A549 (cell line): ENCODE data around the gene CDK16. TPM values are rescaled to one million over a fixed set of nuclear protein-coding genes. Genes with fewer than 3 reads are reported as not detected.

Source experiments
- ATAC-seq, 2 experiments: fragments of 200-7000 bp in 1 of 2; fragments of >200 bp in 1 of 2; cut with Nextera tagmentation in 1 of 2; cut with Tn5 transposase in 1 of 2; 3 replicates each; pipeline versions ENCODE4 v1.8.0 to v1.9.1; 2018 to 2020; ENCODE audit warnings: mild to moderate bottlenecking in 1 of 2, moderate library complexity in 1 of 2
- CTCF ChIA-PET: fragments of 300-600 bp; sonication (Branson Sonifier 250); formaldehyde crosslinking; extraction: SDS; loops from one replicate; lab custom pipeline; 2021; ENCODE audit warnings: antibody characterized with exemption, inconsistent platforms; lab: Yijun Ruan, JAX
- POLR2A ChIA-PET: fragments of 350-600 bp; formaldehyde crosslinking; extraction: SDS; loops from one replicate; lab custom pipeline; 2021; ENCODE audit warnings: antibody characterized with exemption, inconsistent platforms; lab: Yijun Ruan, JAX
- DNase-seq, 2 experiments: peaks; one replicate each; pipeline versions ENCODE4 v3.0.0 to v3.0.0-alpha.2; 2011 to 2016; ENCODE audit warnings: low read depth in 1 of 2, low spot score in 1 of 2
- FAIRE-seq: peaks from 2 replicates; lab custom pipeline; 2011; peaks lifted over from hg19 to GRCh38; lab: Jason Lieb, UNC
- H3K27ac ChIP-seq, 2 experiments: fragments of >200 bp; sonication (Bioruptor Twin); formaldehyde crosslinking; 3 replicates each; pipeline ENCODE4 v1.5.1; 2016 to 2017
- H3K4me1 ChIP-seq: fragments of >200 bp; sonication (Bioruptor Twin); formaldehyde crosslinking; 3 replicates; pipeline ENCODE4 v1.6.1; 2016
- H3K4me2 ChIP-seq: fragments of >200 bp; sonication (Bioruptor Twin); formaldehyde crosslinking; 3 replicates; pipeline ENCODE4 v1.6.1; 2016
- H3K4me3 ChIP-seq: fragments of >200 bp; sonication (Bioruptor Twin); formaldehyde crosslinking; 3 replicates; pipeline ENCODE4 v1.5.1; 2016
- H3K9me3 ChIP-seq: fragments of >200 bp; sonication (Bioruptor Twin); formaldehyde crosslinking; 3 replicates; pipeline ENCODE4 v1.6.1; 2016
- BCL3 ChIP-seq: fragments of >200 bp; sonication (Bioruptor Twin); formaldehyde crosslinking; IDR thresholded peaks from 3 replicates; pipeline ENCODE4 v1.6.1; 2016
- CBX8 ChIP-seq: fragments of 200-600 bp; sonication (generic); IDR thresholded peaks from 2 replicates; pipeline ENCODE4 v1.6.1; 2016
- CHD2 ChIP-seq: fragments of 150-350 bp; IDR thresholded peaks from 2 replicates; pipeline ENCODE4 v1.6.1; 2014; ENCODE audit warnings: low read length; ENCODE audit not compliant: partially characterized antibody
- CTCF ChIP-seq: fragments of >200 bp; sonication (Bioruptor Twin); formaldehyde crosslinking; IDR thresholded peaks from 3 replicates; pipeline ENCODE4 v1.5.1; 2016
- EHF ChIP-seq: fragments of 250-450 bp; sonication (Bioruptor Pico); IDR thresholded peaks from 2 replicates; pipeline ENCODE4 v1.5.0; 2020; ENCODE audit warnings: mild to moderate bottlenecking
- EHMT2 ChIP-seq: fragments of 200-600 bp; sonication (generic); IDR thresholded peaks from 2 replicates; pipeline ENCODE4 v1.6.1; 2016; ENCODE audit warnings: antibody characterized with exemption, low read depth, mild to moderate bottlenecking, moderate library complexity
- FOSB ChIP-seq: fragments of 250-450 bp; sonication (Bioruptor Pico); IDR thresholded peaks from 2 replicates; pipeline ENCODE4 v1.5.0; 2020; ENCODE audit warnings: mild to moderate bottlenecking, moderate library complexity
- FOXS1 ChIP-seq: fragments of 250-450 bp; sonication (Bioruptor Pico); IDR thresholded peaks from 2 replicates; pipeline ENCODE4 v1.5.0; 2020; ENCODE audit warnings: mild to moderate bottlenecking, moderate library complexity
- GATA3 ChIP-seq: IDR thresholded peaks from 2 replicates; pipeline ENCODE4 v1.6.1; 2012; ENCODE audit warnings: borderline replicate concordance
- HDAC2 ChIP-seq: fragments of 200-600 bp; sonication (generic); IDR thresholded peaks from 2 replicates; pipeline ENCODE4 v1.6.1; 2016
- HES2 ChIP-seq: fragments of >200 bp; sonication (Bioruptor Twin); formaldehyde crosslinking; IDR thresholded peaks from 2 replicates; pipeline ENCODE4 v1.6.1; 2016
- HEYL ChIP-seq: fragments of 250-450 bp; sonication (Bioruptor Pico); IDR thresholded peaks from 2 replicates; pipeline ENCODE4 v1.8.0; 2021; ENCODE audit warnings: mild to moderate bottlenecking, moderate library complexity
- HMGXB4 ChIP-seq: fragments of 250-450 bp; sonication (Bioruptor Pico); IDR thresholded peaks from 2 replicates; pipeline ENCODE4 v1.5.0; 2021; ENCODE audit warnings: mild to moderate bottlenecking, moderate library complexity, borderline replicate concordance
- JUN ChIP-seq, 2 experiments: fragments of >200 bp; sonication (Bioruptor Twin); formaldehyde crosslinking; IDR thresholded peaks; 2 replicates in 1 of 2; 3 replicates in 1 of 2; pipeline ENCODE4 v1.6.1; 2016 to 2017
- MAZ ChIP-seq: fragments of 150-350 bp; IDR thresholded peaks from 2 replicates; pipeline ENCODE4 v1.6.1; 2014; ENCODE audit warnings: antibody characterized with exemption, low read depth, low read length, borderline replicate concordance
- PHF8 ChIP-seq: fragments of 200-600 bp; sonication (generic); IDR thresholded peaks from 2 replicates; pipeline ENCODE4 v1.6.1; 2016; ENCODE audit warnings: low read depth, mild to moderate bottlenecking, antibody characterized with exemption, moderate library complexity, borderline replicate concordance
- POLR2A ChIP-seq: IDR thresholded peaks from 2 replicates; pipeline ENCODE4 v1.6.1; 2012; ENCODE audit warnings: mild to moderate bottlenecking, low read length
- RARB ChIP-seq: fragments of 250-450 bp; sonication (Bioruptor Pico); IDR thresholded peaks from 2 replicates; pipeline ENCODE4 v1.8.0; 2021; ENCODE audit warnings: mild to moderate bottlenecking, moderate library complexity
- RFX5 ChIP-seq: fragments of 450-650 bp; IDR thresholded peaks from 2 replicates; pipeline ENCODE4 v1.7.1; 2014; ENCODE audit warnings: antibody characterized with exemption, mild to moderate bottlenecking, moderate library complexity
- RNF2 ChIP-seq: fragments of 200-600 bp; sonication (generic); IDR thresholded peaks from 2 replicates; pipeline ENCODE4 v1.6.1; 2016; ENCODE audit warnings: low read depth, mild to moderate bottlenecking, antibody characterized with exemption, moderate library complexity, borderline replicate concordance
- SMC3 ChIP-seq: fragments of >200 bp; sonication (Bioruptor Twin); formaldehyde crosslinking; IDR thresholded peaks from 3 replicates; pipeline ENCODE4 v1.6.1; 2018; ENCODE audit warnings: inconsistent platforms
- SREBF2 ChIP-seq: fragments of 450-650 bp; IDR thresholded peaks from 2 replicates; pipeline ENCODE4 v1.6.1; 2014; ENCODE audit warnings: mild to moderate bottlenecking, moderate library complexity
- TP53 ChIP-seq: fragments of 250-450 bp; sonication (Bioruptor Pico); IDR thresholded peaks from 2 replicates; pipeline ENCODE4 v1.5.0; 2021; ENCODE audit warnings: mild to moderate bottlenecking, moderate library complexity
- ZSCAN20 ChIP-seq: fragments of 250-450 bp; sonication (Bioruptor Pico); IDR thresholded peaks from 2 replicates; pipeline ENCODE4 v1.8.0; 2022; ENCODE audit warnings: mild to moderate bottlenecking, moderate library complexity
- WGBS: methylation state at CpG from one replicate; pipeline ENCODE4 v1.1.6; 2017; ENCODE audit errors: missing lambda C conversion rate; 5-methylcytosine and 5-hydroxymethylcytosine counted together
- polyA plus RNA-seq, 4 experiments: library from polyadenylated mRNA; depleted of rRNA in 3 of 4; stranded (reverse); fragments of >200 nt; fragmentation: RNase III in 1 of 4; extraction: RNeasy Plus Mini Kit Qiagen cat#74134 plus additional on column Dnase treatment in 1 of 4; gene quantifications; 2 replicates in 3 of 4; 3 replicates in 1 of 4; pipeline ENCODE4 v1.2.3, GENCODE V29; 2011 to 2017
- TF ChIP-seq, protein P1 (sequence below): IDR thresholded peaks from 2 replicates; pipeline ENCODE4 v1.6.1; 2012
- TF ChIP-seq, protein P2 (sequence below): fragments of 250-450 bp; sonication (Bioruptor Pico); IDR thresholded peaks from 2 replicates; pipeline ENCODE4 v1.5.0; 2020; ENCODE audit warnings: low read depth, mild to moderate bottlenecking, moderate library complexity
- TF ChIP-seq, protein P3 (sequence below): IDR thresholded peaks from 2 replicates; pipeline ENCODE4 v1.6.1; 2012

The CDK16 gene
- polyA plus RNA-seq, 2 of the 4 experiments (the other 2 are of a cell fraction): 105 to 111 TPM

GRCh38 chrX:47232197-47232802 is 13.8 kb downstream of the CDK16 start (continued):
- TF ChIP-seq FOSB: no peak
- TF ChIP-seq, all 56 proteins: peak for 0

DNA sequence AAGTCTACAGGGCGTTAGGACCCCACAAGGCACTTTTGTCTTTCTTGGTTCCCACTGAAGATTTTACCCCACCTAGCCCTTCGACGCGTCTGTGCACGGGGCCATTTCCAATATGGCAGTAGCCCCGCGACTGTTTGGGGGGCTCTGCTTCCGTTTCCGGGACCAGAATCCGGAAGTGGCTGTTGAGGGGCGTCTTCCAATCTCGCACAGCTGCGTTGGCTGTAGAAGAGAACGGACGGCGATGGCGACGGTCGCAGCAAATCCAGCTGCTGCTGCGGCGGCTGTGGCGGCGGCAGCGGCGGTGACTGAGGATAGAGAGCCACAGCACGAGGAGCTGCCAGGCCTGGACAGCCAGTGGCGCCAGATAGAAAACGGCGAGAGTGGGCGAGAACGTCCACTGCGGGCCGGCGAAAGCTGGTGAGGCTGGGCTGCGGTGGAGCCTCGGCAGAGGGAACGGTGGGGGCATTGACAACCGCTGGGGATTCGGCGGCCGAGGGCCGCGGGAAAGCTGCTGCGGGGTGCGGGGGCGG is 14.4 kb downstream of the CDK16 start, which contains the start of gene USP11:
Gene USP11 (plus strand): TSS at position 207 of the 530 bp plus-strand sequence. CDS start 35 bp downstream, at position 242.
- Histone ChIP-seq H3K4me2 (peak within 1 kb of the TSS; percentile 94), H3K27ac (peak within 1 kb of the TSS; percentile 93 to 95), H3K4me3 (peak within 1 kb of the TSS; percentile 85), H3K9me3 (no peaks in the 10 kb centered on the region), H3K4me1 (peaks cover 22% of the 10 kb centered on the region)
- POLR2A ChIA-PET: interaction anchor here (0.6 to 3.3 kb wide), 14 partner anchors 12 to 1635 kb away, joined by 3 to 43 read pairs (median 4); partner anchors contain the start of genes CDK16 and RBM3
- CTCF ChIA-PET: interaction anchor here (1.1 kb wide), 1 partner anchor 79 kb away, joined by 3 read pairs; no protein-coding TSS in a partner anchor
- DNase-seq: peak; percentile 38 to 63
- no peak for FAIRE-seq
- WGBS: 0% methylated on average over 9 of the region's 46 CpGs
- ATAC-seq: peak; percentile 60 to 74
- TF ChIP-seq SMC3: no peak
- no peak for TF ChIP-seq HDAC2
- no peak for TF ChIP-seq HEYL
- TF ChIP-seq, protein P1, sequence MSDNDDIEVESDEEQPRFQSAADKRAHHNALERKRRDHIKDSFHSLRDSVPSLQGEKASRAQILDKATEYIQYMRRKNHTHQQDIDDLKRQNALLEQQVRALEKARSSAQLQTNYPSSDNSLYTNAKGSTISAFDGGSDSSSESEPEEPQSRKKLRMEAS: peak; percentile 87
- TF ChIP-seq, protein P2, sequence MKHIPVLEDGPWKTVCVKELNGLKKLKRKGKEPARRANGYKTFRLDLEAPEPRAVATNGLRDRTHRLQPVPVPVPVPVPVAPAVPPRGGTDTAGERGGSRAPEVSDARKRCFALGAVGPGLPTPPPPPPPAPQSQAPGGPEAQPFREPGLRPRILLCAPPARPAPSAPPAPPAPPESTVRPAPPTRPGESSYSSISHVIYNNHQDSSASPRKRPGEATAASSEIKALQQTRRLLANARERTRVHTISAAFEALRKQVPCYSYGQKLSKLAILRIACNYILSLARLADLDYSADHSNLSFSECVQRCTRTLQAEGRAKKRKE: peak; percentile 78; the same call in 1 of the 2 replicates
- TF ChIP-seq EHF (CRISPR knock-in tag): peak; percentile 80; the same call in 1 of the 2 replicates
- TF ChIP-seq SREBF2: no peak
- TF ChIP-seq MAZ: no peak
- no peak for TF ChIP-seq CBX8
- TF ChIP-seq RNF2: no peak
- peak; percentile 64 for TF ChIP-seq POLR2A
- TF ChIP-seq PHF8: peak; percentile 63; the same call in 1 of the 2 replicates
- no peak for TF ChIP-seq CHD2
- TF ChIP-seq GATA3: peak; percentile 39; the same call in 1 of the 2 replicates
- TF ChIP-seq FOXS1: no peak
- peak; percentile 64; the same call in 1 of the 2 replicates for TF ChIP-seq FOSB
- TF ChIP-seq CTCF: no peak
- no peak for TF ChIP-seq HMGXB4 (CRISPR knock-in tag)
- no peak; a peak in 1 of 5 replicates for TF ChIP-seq JUN (IDR thresholded peaks at IDR 0.05)
- no peak for TF ChIP-seq HES2
- no peak for TF ChIP-seq TP53 (CRISPR knock-in tag)
- TF ChIP-seq, protein P3, sequence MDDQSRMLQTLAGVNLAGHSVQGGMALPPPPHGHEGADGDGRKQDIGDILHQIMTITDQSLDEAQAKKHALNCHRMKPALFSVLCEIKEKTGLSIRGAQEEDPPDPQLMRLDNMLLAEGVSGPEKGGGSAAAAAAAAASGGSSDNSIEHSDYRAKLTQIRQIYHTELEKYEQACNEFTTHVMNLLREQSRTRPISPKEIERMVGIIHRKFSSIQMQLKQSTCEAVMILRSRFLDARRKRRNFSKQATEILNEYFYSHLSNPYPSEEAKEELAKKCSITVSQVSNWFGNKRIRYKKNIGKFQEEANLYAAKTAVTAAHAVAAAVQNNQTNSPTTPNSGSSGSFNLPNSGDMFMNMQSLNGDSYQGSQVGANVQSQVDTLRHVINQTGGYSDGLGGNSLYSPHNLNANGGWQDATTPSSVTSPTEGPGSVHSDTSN: no peak
- TF ChIP-seq BCL3: peak; percentile 46; the same call in 1 of the 3 replicates
- no peak for TF ChIP-seq EHMT2
- TF ChIP-seq RFX5: no peak
- TF ChIP-seq RARB (CRISPR knock-in tag): 0 out of 2 replicates have a peak, but pooled peaks have one; percentile 24
- TF ChIP-seq ZSCAN20 (CRISPR knock-in tag): no peak
